Adrenal gland (tissue), 12 donors: Measurements from ENCODE around the gene CUX1. TPM values are rescaled to one million over a fixed set of nuclear protein-coding genes. Genes with fewer than 3 reads are reported as not detected.
"Not testable (repeated sequence)": the region's sequence is repeated elsewhere in the genome, so short reads cannot be mapped to it uniquely, and the experiment has no call there.

Experiments used
- DNase-seq, 7 donors: peaks; one replicate each; pipeline ENCODE4 v3.0.0-alpha.2; 2019 to 2020
- H3K27ac ChIP-seq, 5 donors: fragments of 200-600 bp; sonication (generic) in 4 of 5; 1 replicate in 3 of 5; 2 replicates in 2 of 5; pipeline versions ENCODE4 v1.5.1 to v1.8.0; 2016 to 2020; ENCODE audit warnings: mild to moderate bottlenecking in 1 of 5
- H3K27me3 ChIP-seq: fragments of 200-600 bp; 2 replicates; pipeline ENCODE4 v1.8.0; 2021
- H3K36me3 ChIP-seq, 2 donors: fragments of 200-600 bp; replicated peaks in 1 of 2; 1 replicate in 1 of 2; 2 replicates in 1 of 2; pipeline versions ENCODE4 v1.5.1 to v1.8.0; 2018 to 2022
- H3K4me1 ChIP-seq, 2 donors: fragments of 200-600 bp; replicated peaks in 1 of 2; 1 replicate in 1 of 2; 2 replicates in 1 of 2; pipeline versions ENCODE4 v1.5.1 to v1.8.0; 2018 to 2021
- H3K4me3 ChIP-seq, 4 donors: fragments of 200-600 bp; sonication (generic) in 3 of 4; one replicate each; pipeline ENCODE4 v1.5.1; 2016 to 2018
- H3K9me3 ChIP-seq, 3 donors: fragments of 200-600 bp; sonication (generic) in 1 of 3; replicated peaks in 1 of 3; 1 replicate in 2 of 3; 2 replicates in 1 of 3; pipeline versions ENCODE4 v1.5.1 to v1.8.0; 2016 to 2021
- CTCF ChIP-seq, 6 experiments: fragments of 450-650 bp in 4 of 6; fragments of 200-600 bp in 2 of 6; sonication (generic) in 1 of 6; IDR thresholded peaks; 1 replicate in 5 of 6; 2 replicates in 1 of 6; pipeline versions ENCODE4 v1.5.1 to v1.8.0; 2016 to 2021; ENCODE audit warnings: antibody characterized with exemption in 6 of 6, mild to moderate bottlenecking in 2 of 6, moderate library complexity in 1 of 6
- POLR2A ChIP-seq, 2 donors: fragments of 450-650 bp; IDR thresholded peaks; one replicate each; pipeline ENCODE4 v1.6.1; 2017; ENCODE audit warnings: antibody characterized with exemption in 2 of 2, mild to moderate bottlenecking in 2 of 2, moderate library complexity in 1 of 2
- WGBS, 4 donors: extraction: QIAGEN DNeasy Blood & Tissue Kit in 2 of 4; methylation state at CpG; one replicate each; pipeline versions ENCODE4 v1.1.5 to v1.1.7; 2013 to 2017; 5-methylcytosine and 5-hydroxymethylcytosine counted together
- intact Hi-C, 2 donors: fragments of 100-400 bp; cut with DNase I; formaldehyde crosslinking; loops; one replicate each; pipeline versions ENCODE4 v1.14.1 to v1.15.0; 2022 to 2023
- polyA plus RNA-seq, 3 donors: library from polyadenylated mRNA; stranded (reverse); fragments of 200-250 nt in 2 of 3; fragments of 350-450 nt in 1 of 3; fragmentation: Illumina TruSeq in 1 of 3; extraction: RNeasy Lipid Tissue Mini Kit (QIAGEN cat#74804) in 1 of 3; gene quantifications; one replicate each; pipeline ENCODE4 v1.2.3, GENCODE V29; 2013 to 2014
- total RNA-seq, 9 donors: library from RNA; depleted of rRNA in 4 of 9; stranded (reverse); fragments of >200 nt in 4 of 9; fragments of 120-200 nt in 1 of 9; fragmentation: NEBNext Ultra II Directional in 1 of 9; extraction: Animal tissue kit (Norgen Biotek cat#: 25700) in 1 of 9; gene quantifications; one replicate each; pipeline versions ENCODE4 v1.1.0 to v1.2.4, GENCODE V29; 2013 to 2023
- donor health status: healthy with polysubstance abuse.
- donor health status: Bipolar disorder and iron deficiency.
- donor health status: DM: yes; HTN: yes; CAD: no.
- donor health status: DM: no; HTN: no; CAD: no.
- donor health status: DM: no; HTN: no; CAD: no.
- donor health status: DM: yes; HTN: yes; CAD: no.

The CUX1 gene
- total and polyA plus RNA-seq, 12 donors = 17.2 to 72.6 (median 58.3) TPM

GRCh38 chr7:101918426-101918825 lies 101.0 kb downstream of the CUX1 start:
- Histone ChIP-seq H3K36me3 (peaks cover 0 to 23% of the 10 kb centered on the region in 2 donors), H3K9me3 (no peaks in the 10 kb centered on the region), H3K27me3 (no peaks in the 10 kb centered on the region), H3K27ac (no peak overlapping the region), H3K4me3 (no peak overlapping the region), H3K4me1 (no peaks in the 10 kb centered on the region)
- 94 to 99% (median 96%) methylated on average over 9 of the region's 9 CpGs for WGBS, 4 donors
- no peak for DNase-seq
- intact Hi-C loops = no loop called here
- TF ChIP-seq CTCF (IDR thresholded peaks at IDR 0.05) (no peak), POLR2A (IDR thresholded peaks at IDR 0.05) (no peak)

- Histone ChIP-seq H3K27me3 (no peaks in the 10 kb centered on the region), H3K4me1 (no peaks in the 10 kb centered on the region), H3K36me3 (peaks cover 0 to 23% of the 10 kb centered on the region in 2 donors), H3K4me3 (no peak overlapping the region), H3K27ac (no peak overlapping the region), H3K9me3 (no peaks in the 10 kb centered on the region)
- 95 to 97% (median 95%) methylated on average over 16 to 24 of the region's 24 CpGs for WGBS, 4 donors
- no peak for DNase-seq
- TF ChIP-seq CTCF (IDR thresholded peaks at IDR 0.05) (no peak), POLR2A (IDR thresholded peaks at IDR 0.05) (no peak)
- intact Hi-C loops = no loop called here
Measured at GRCh38 chr7:101919363-101920115, 102.1 kb downstream of the CUX1 start.

- no peaks in the 10 kb centered on the region for H3K9me3 ChIP-seq
- intact Hi-C loops = no loop called here
- H3K36me3 ChIP-seq = peaks cover 0 to 23% of the 10 kb centered on the region in 2 donors
- no peak overlapping the region for H3K4me3 ChIP-seq
- 91 to 97% (median 95%) methylated on average over 11 of the region's 11 CpGs for WGBS, 4 donors
- H3K27me3 ChIP-seq = no peaks in the 10 kb centered on the region
- no peak for TF ChIP-seq CTCF (IDR thresholded peaks at IDR 0.05)
- no peak for TF ChIP-seq POLR2A (IDR thresholded peaks at IDR 0.05)
- DNase-seq = no peak
- no peaks in the 10 kb centered on the region for H3K4me1 ChIP-seq
- no peak overlapping the region for H3K27ac ChIP-seq
Measured at GRCh38 chr7:101921061-101921460, 103.6 kb downstream of the CUX1 start.

GRCh38 chr7:101921546-101922489 lies 104.4 kb downstream of the CUX1 start:
- WGBS, 4 donors = 87 to 90% (median 89%) methylated on average over 14 of the region's 14 CpGs
- H3K9me3 ChIP-seq, DNase-seq, H3K4me3 ChIP-seq, H3K27ac ChIP-seq, intact Hi-C loops, H3K27me3 ChIP-seq, H3K4me1 ChIP-seq: not testable (repeated sequence)
- H3K36me3 ChIP-seq = peaks cover 0 to 19% of the 10 kb centered on the region in 2 donors
